Raji (cell line): Measurements from ENCODE around the gene MMP20.

Experiments used
- POLR2A ChIP-seq: IDR thresholded peaks from 2 replicates; pipeline ENCODE4 v1.6.1; 2011; ENCODE audit warnings: low read depth, low read length, control low read depth; ENCODE audit not compliant: insufficient read depth

MMP20 gene

GRCh38 chr11:102630598-102631448, 5.7 kb upstream of the MMP20 start:
- TF ChIP-seq POLR2A: no peak

DNA sequence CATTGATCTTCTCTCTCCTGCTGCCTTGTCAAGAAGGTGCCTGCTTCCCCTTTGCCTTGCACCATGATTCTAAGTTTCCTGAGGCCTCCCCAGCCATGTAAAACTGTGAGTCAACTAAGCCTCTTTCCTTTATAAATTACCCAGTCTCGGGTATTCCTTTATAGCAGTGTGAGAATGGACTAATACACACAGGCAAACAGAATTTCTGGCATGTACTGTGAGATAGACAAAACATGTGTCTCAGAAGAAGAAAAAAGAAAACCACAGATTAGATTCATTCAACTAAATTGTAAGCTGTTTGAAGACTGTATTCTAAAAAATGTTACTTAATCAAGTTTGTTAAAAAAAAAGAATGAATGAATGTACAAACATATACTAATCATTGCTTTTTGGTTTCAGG, 1.5 kb upstream of the MMP20 start:
- TF ChIP-seq POLR2A: no peak

DNA sequence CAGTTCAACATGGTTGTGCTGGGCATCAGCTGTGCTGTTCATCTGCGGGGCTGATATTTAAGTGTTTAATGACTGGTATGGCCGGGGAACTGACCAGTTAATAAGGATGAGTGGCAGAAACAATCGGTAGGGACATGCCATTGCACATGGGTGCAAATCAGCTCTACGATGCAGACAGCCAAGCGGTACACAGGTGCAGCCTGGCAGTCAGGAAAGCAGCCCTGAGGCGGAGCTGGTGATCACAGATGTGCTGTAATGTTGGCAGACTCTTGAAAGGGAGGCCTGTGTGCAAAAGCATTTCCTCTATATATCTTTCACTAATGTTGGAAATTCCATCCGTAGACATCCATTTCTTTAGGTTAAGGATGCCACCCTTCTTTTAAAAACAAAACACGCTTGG, 1.1 kb downstream of the MMP20 start:
- TF ChIP-seq POLR2A: no peak

GRCh38 chr11:102623128-102623527, 2.0 kb downstream of the MMP20 start:
- TF ChIP-seq POLR2A: no peak

- TF ChIP-seq POLR2A: no peak
Observed at GRCh38 chr11:102622258-102622657, 2.9 kb downstream of the MMP20 start.

- no peak for TF ChIP-seq POLR2A
Observed at GRCh38 chr11:102620818-102621561, 4.1 kb downstream of the MMP20 start.

DNA sequence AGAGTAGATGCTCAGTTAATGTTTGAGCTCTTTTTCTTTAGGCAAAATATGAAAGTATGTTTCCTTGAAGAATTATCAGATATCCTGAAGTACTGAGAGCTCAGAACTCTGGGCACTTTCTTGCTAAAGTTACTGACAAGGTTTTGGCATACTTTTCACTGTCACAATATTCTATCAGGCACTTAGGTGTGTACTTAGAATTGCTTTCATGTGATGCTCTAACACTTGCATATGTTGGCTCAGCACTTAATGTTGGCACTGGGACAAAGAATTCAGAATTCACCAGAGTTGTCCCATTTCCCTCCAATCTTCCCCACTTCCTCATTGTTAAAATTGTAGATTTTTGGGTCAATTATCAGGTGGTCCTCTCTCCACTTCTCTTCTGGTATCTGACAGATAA, 5.0 kb downstream of the MMP20 start:
- TF ChIP-seq POLR2A: no peak

DNA sequence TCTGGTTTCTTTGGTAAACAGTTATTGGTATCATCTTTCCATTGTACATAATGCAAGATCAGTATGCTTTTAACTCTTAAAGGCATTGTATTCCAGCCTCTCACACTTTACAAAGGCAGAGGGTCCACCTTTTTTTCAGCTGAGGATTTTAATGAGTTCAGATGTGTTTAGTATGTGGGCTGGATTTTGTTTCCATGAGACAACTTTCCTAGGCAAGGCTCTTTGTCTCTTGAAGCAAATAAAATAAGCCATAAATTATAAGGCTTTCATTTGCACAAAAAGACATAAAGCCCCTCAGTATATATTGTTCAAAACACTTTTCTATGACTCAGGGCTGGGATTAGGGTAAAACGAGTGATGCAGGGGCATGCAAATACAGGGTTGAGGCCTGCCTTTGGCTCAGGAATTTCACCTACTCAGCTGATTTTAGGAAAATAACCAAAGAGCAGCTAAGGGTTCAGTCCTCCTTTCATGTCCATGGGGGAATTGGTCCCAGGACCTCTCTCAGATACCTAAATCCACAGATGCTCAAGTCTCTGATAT, 7.6 kb downstream of the MMP20 start:
- TF ChIP-seq POLR2A: no peak

GRCh38 chr11:102615894-102616432, 9.2 kb downstream of the MMP20 start:
- TF ChIP-seq POLR2A: no peak

DNA sequence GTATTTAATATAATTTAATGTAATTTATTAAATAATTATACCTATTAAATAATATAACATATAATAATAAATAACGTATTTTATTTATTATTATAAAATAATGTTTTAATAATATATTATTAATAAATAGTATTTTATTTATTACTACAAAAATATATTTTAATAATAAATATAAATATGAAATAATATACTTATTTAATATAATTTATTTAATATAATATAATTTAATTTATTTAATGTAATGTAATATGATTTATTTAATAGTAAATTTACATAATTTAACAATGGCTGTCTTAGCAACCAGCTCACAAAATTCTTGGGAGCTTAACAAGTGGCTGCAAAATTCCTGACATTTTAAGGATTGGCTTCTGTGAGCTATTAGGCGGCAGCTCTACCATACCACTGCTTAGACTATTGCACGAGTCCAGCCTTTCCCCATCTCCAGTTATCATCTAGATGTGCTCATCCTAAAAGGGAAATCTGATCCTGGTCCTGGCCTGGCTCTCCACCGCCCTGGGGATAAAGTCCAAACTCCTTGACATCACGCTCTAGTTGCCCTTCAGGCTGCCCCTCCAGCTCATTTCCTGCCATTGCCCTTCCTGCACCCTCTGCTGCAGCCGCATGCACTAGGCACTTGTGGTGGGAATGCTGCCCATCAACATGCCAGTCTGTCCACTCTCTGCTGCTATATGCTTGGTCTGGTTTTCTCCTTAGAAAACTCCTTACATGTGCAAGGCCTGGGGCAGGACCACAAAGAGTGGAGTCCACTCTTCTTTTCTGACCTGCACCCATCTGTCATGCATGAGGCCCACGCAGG, 9.8 kb downstream of the MMP20 start:
- TF ChIP-seq POLR2A: no peak

DNA sequence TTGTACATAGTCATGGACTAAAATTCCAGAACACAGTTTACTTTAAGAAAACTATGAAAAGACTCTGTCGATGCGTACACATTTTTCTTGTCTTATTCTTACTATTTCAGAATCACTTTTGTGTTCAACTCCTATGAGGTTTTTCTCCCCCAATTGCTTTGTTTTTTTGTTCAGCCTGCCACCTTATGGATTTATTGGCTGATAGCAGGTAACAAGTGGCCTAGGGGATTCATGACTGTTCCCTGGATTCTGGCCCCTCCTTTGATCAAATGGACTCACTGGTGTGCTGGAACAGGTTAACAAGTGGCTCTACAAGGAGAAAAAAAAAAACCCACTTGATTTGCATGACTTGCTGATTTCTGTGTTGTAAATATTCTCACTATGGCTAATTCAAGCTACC, 10.6 kb downstream of the MMP20 start:
- TF ChIP-seq POLR2A: no peak

- TF ChIP-seq POLR2A: no peak
Observed at GRCh38 chr11:102614031-102614430, 11.1 kb downstream of the MMP20 start.

GRCh38 chr11:102613450-102613849, 11.7 kb downstream of the MMP20 start:
- TF ChIP-seq POLR2A: no peak

DNA sequence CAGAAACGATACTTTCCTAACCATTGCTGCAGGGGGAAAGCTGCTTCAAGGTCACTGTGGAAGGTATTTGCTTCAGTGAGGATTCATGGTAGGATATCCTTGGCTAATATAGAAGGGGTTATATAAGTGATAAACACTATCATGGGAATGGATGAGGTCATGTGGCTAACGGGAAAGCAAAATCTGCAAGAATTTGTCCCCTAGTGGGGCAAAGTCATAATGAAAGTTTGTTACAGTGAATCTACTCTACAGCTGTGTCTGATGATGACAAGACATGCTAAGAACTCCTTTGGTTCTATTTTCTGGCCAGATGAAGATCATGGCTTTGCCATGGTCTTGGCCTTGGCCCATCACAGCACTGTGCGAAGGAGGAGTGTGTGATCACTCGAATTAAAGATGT, 13.8 kb downstream of the MMP20 start:
- TF ChIP-seq POLR2A: no peak

- no peak for TF ChIP-seq POLR2A
Observed at GRCh38 chr11:102610200-102610599, 14.9 kb downstream of the MMP20 start.

GRCh38 chr11:102608699-102609098, 16.4 kb downstream of the MMP20 start:
- no peak for TF ChIP-seq POLR2A

- no peak for TF ChIP-seq POLR2A
Observed at GRCh38 chr11:102604875-102605274, 20.3 kb downstream of the MMP20 start.
